ENCODE data around the gene GPR31. TPM values are rescaled to one million over a fixed set of nuclear protein-coding genes. Genes with fewer than 3 reads are reported as not detected.

Gene GPR31
- total RNA-seq, 1 experiment from 2014 or later: not detected

- DNase-seq: no peak
- H4K20me1 ChIP-seq (ENCODE audit: low read length): no peaks in the 10 kb centered on the region
- ChIA-PET CTCF (no interaction called here), POLR2A (ENCODE audit: unreplicated experiment) (no interaction called here)
- intact Hi-C loops (cut with micrococcal nuclease): no loop called here
- peaks cover 42% of the 10 kb centered on the region for H3K27me3 ChIP-seq (ENCODE audit: low read length)
- BruUV-seq (replicated peaks): no TSS peak
- H3K36me3 ChIP-seq (ENCODE audit: low read depth, low read length): no peaks in the 10 kb centered on the region
- no peak overlapping the region for H3K27ac ChIP-seq (ENCODE audit: low read length)
- H3K4me1 ChIP-seq (ENCODE audit: insufficient read depth, low read length): no peaks in the 10 kb centered on the region
- ATAC-seq: no peak
- H3K9me2 ChIP-seq (replicated peaks; ENCODE audit: low read length): no peaks in the 10 kb centered on the region
- no peaks in the 10 kb centered on the region for H3K79me2 ChIP-seq (ENCODE audit: low read length)
- TF ChIP-seq CTCF (conservative IDR thresholded peaks at IDR 0.05; ENCODE audit: low read depth, low read length): no peak
- no peak for TF ChIP-seq EZH2phosphoT487 (IDR thresholded peaks at IDR 0.05; ENCODE audit: borderline replicate concordance, low read length)
- TF ChIP-seq EZH2 (IDR thresholded peaks at IDR 0.05; ENCODE audit: low read length, unreplicated experiment): no peak
- H3K4me3 ChIP-seq (ENCODE audit: low read length): no peak overlapping the region
- H3K9me3 ChIP-seq (ENCODE audit: low read length): no peaks in the 10 kb centered on the region
- H3F3A ChIP-seq (ENCODE audit: low read length, unreplicated experiment): no peaks in the 10 kb centered on the region
- no peak overlapping the region for H3K4me2 ChIP-seq (ENCODE audit: low read length)
- no peak overlapping the region for H3K9ac ChIP-seq (ENCODE audit: low read length)
- H2AFZ ChIP-seq (ENCODE audit: low read length): no peak overlapping the region
These were observed 4.8 kb upstream of the GPR31 start for GRCh38 chr6:167162591-167162990.

- no peak overlapping the region for H3K4me2 ChIP-seq (ENCODE audit: low read length)
- no peaks in the 10 kb centered on the region for H3K36me3 ChIP-seq (ENCODE audit: low read depth, low read length)
- H3K27ac ChIP-seq (ENCODE audit: low read length): no peak overlapping the region
- H3K79me2 ChIP-seq (ENCODE audit: low read length): no peaks in the 10 kb centered on the region
- BruUV-seq (replicated peaks): no TSS peak
- H3K4me3 ChIP-seq (ENCODE audit: low read length): no peak overlapping the region
- no peaks in the 10 kb centered on the region for H3K4me1 ChIP-seq (ENCODE audit: insufficient read depth, low read length)
- ATAC-seq: no peak
- TF ChIP-seq EZH2phosphoT487 (IDR thresholded peaks at IDR 0.05; ENCODE audit: borderline replicate concordance, low read length): no peak
- TF ChIP-seq CTCF (conservative IDR thresholded peaks at IDR 0.05; ENCODE audit: low read depth, low read length): no peak
- no peak for TF ChIP-seq EZH2 (IDR thresholded peaks at IDR 0.05; ENCODE audit: low read length, unreplicated experiment)
- H3F3A ChIP-seq (ENCODE audit: low read length, unreplicated experiment): no peaks in the 10 kb centered on the region
- DNase-seq: peak; percentile 44
- no peaks in the 10 kb centered on the region for H4K20me1 ChIP-seq (ENCODE audit: low read length)
- CTCF ChIA-PET: no interaction called here
- POLR2A ChIA-PET (ENCODE audit: unreplicated experiment): no interaction called here
- no peaks in the 10 kb centered on the region for H3K9me2 ChIP-seq (replicated peaks; ENCODE audit: low read length)
- H3K9ac ChIP-seq (ENCODE audit: low read length): no peak overlapping the region
- intact Hi-C loops (cut with micrococcal nuclease): no loop called here
- no peaks in the 10 kb centered on the region for H3K9me3 ChIP-seq (ENCODE audit: low read length)
- no peak overlapping the region for H2AFZ ChIP-seq (ENCODE audit: low read length)
- peaks cover 47% of the 10 kb centered on the region for H3K27me3 ChIP-seq (ENCODE audit: low read length)
These were observed 4.2 kb upstream of the GPR31 start for GRCh38 chr6:167161851-167162467.

- Histone ChIP-seq H3K27ac (ENCODE audit: low read length) (no peak overlapping the region), H2AFZ (ENCODE audit: low read length) (no peak overlapping the region), H3K9me2 (replicated peaks; ENCODE audit: low read length) (no peaks in the 10 kb centered on the region), H3K4me3 (ENCODE audit: low read length) (no peak overlapping the region), H3K79me2 (ENCODE audit: low read length) (no peaks in the 10 kb centered on the region), H3F3A (ENCODE audit: low read length, unreplicated experiment) (no peaks in the 10 kb centered on the region), H3K4me1 (ENCODE audit: insufficient read depth, low read length) (no peaks in the 10 kb centered on the region), H3K9me3 (ENCODE audit: low read length) (no peaks in the 10 kb centered on the region), H3K9ac (ENCODE audit: low read length) (no peak overlapping the region), H3K36me3 (ENCODE audit: low read depth, low read length) (no peaks in the 10 kb centered on the region), H3K4me2 (ENCODE audit: low read length) (no peak overlapping the region), H3K27me3 (ENCODE audit: low read length) (peaks cover 55% of the 10 kb centered on the region), H4K20me1 (ENCODE audit: low read length) (no peaks in the 10 kb centered on the region)
- CTCF ChIA-PET: no interaction called here
- BruUV-seq (replicated peaks): no TSS peak
- no peak for ATAC-seq
- no peak for DNase-seq
- TF ChIP-seq EZH2 (IDR thresholded peaks at IDR 0.05; ENCODE audit: low read length, unreplicated experiment) (no peak), CTCF (conservative IDR thresholded peaks at IDR 0.05; ENCODE audit: low read depth, low read length) (no peak), EZH2phosphoT487 (IDR thresholded peaks at IDR 0.05; ENCODE audit: borderline replicate concordance, low read length) (no peak)
- intact Hi-C loops (cut with micrococcal nuclease): no loop called here
- POLR2A ChIA-PET (ENCODE audit: unreplicated experiment): no interaction called here
These were observed 366 bp downstream of the GPR31 start for GRCh38 chr6:167157414-167157813.
